GM23338 (cell line): ENCODE results near the gene UBXN11. TPM values are rescaled to one million over a fixed set of nuclear protein-coding genes. Genes with fewer than 3 reads are reported as not detected.

Source experiments
- ATAC-seq: fragments of 200-7000 bp; cut with Tn5 transposase; 3 replicates; pipeline ENCODE4 v1.9.1; 2020
- DNase-seq: peaks from one replicate; pipeline ENCODE4 v3.0.0-alpha.2; 2015; ENCODE audit warnings: low spot score
- H2AFZ ChIP-seq: fragments of 200-600 bp; sonication (generic); 2 replicates; pipeline ENCODE4 v1.8.0; 2016; ENCODE audit warnings: antibody characterized with exemption, mild to moderate bottlenecking, moderate library complexity
- H3F3A ChIP-seq: fragments of 200-600 bp; sonication (generic); replicated peaks from 2 replicates; pipeline ENCODE4 v1.8.0; 2017; ENCODE audit warnings: antibody characterized with exemption, mixed run types, low read depth
- H3K27ac ChIP-seq: fragments of 200-600 bp; sonication (generic); 2 replicates; pipeline ENCODE4 v1.6.1; 2016; ENCODE audit warnings: low read depth
- H3K27me3 ChIP-seq: fragments of 200-600 bp; sonication (generic); 2 replicates; pipeline ENCODE4 v1.8.0; 2016; ENCODE audit warnings: mild to moderate bottlenecking, mixed run types, moderate library complexity; ENCODE audit not compliant: insufficient read depth
- H3K36me3 ChIP-seq: fragments of 200-600 bp; sonication (generic); 2 replicates; pipeline ENCODE4 v1.8.0; 2016; ENCODE audit warnings: mild to moderate bottlenecking; ENCODE audit not compliant: insufficient read depth
- H3K4me1 ChIP-seq: fragments of 200-600 bp; sonication (generic); 2 replicates; pipeline ENCODE4 v1.8.0; 2016; ENCODE audit warnings: mild to moderate bottlenecking, moderate library complexity; ENCODE audit not compliant: insufficient read depth
- H3K4me2 ChIP-seq: fragments of 200-600 bp; sonication (generic); 2 replicates; pipeline ENCODE4 v1.7.1; 2017; ENCODE audit warnings: mixed run types
- H3K4me3 ChIP-seq: fragments of 200-600 bp; sonication (generic); 2 replicates; pipeline ENCODE4 v1.6.1; 2016; ENCODE audit warnings: mixed run types
- H3K79me2 ChIP-seq: fragments of 200-600 bp; sonication (generic); replicated peaks from 2 replicates; pipeline ENCODE4 v1.8.0; 2017; ENCODE audit warnings: mild to moderate bottlenecking; ENCODE audit not compliant: insufficient read depth
- H3K9me2 ChIP-seq: fragments of 200-600 bp; sonication (generic); 2 replicates; pipeline ENCODE4 v1.8.0; 2017; ENCODE audit not compliant: insufficient read depth
- H4K20me1 ChIP-seq: fragments of 200-600 bp; sonication (generic); replicated peaks from 2 replicates; pipeline ENCODE4 v1.8.0; 2017; ENCODE audit warnings: mild to moderate bottlenecking; ENCODE audit not compliant: insufficient read depth
- H3K27ac Mint-ChIP-seq: 2 replicates; pipeline ENCODE4 v1.8.0; 2020; ENCODE audit warnings: inconsistent platforms, mild to moderate bottlenecking, moderate library complexity, mixed read lengths
- H3K27me3 Mint-ChIP-seq: 3 replicates; pipeline ENCODE4 v1.8.0; 2022; ENCODE audit warnings: low read depth, mild to moderate bottlenecking, moderate library complexity, mixed read lengths, inconsistent platforms; ENCODE audit not compliant: insufficient read depth, poor library complexity
- H3K36me3 Mint-ChIP-seq: 3 replicates; pipeline ENCODE4 v1.8.0; 2021; ENCODE audit warnings: low read depth, mild to moderate bottlenecking, inconsistent platforms, moderate library complexity, mixed read lengths
- H3K4me1 Mint-ChIP-seq: 3 replicates; pipeline ENCODE4 v1.8.0; 2020; ENCODE audit warnings: mild to moderate bottlenecking, inconsistent platforms, mixed read lengths
- H3K4me3 Mint-ChIP-seq: 3 replicates; pipeline ENCODE4 v1.8.0; 2021; ENCODE audit warnings: moderate library complexity, mild to moderate bottlenecking, inconsistent platforms, mixed read lengths
- H3K9me3 Mint-ChIP-seq: 3 replicates; pipeline ENCODE4 v1.8.0; 2020; ENCODE audit warnings: moderate library complexity, mild to moderate bottlenecking, inconsistent platforms, mixed read lengths
- EZH2phosphoT487 ChIP-seq: fragments of 200-600 bp; sonication (generic); IDR thresholded peaks from one replicate; pipeline ENCODE4 v1.8.1; 2018; ENCODE audit warnings: antibody characterized with exemption; ENCODE audit not compliant: unreplicated experiment
- POLR2AphosphoS5 ChIP-seq: IDR thresholded peaks from 2 replicates; pipeline ENCODE4 v1.6.1; 2016; ENCODE audit warnings: antibody characterized with exemption, low read depth
- polyA plus RNA-seq: library from polyadenylated mRNA; unstranded; fragments of >200 nt; fragmentation: Nextera tagmentation; extraction: Ambion mirVana; gene quantifications from 2 replicates; pipeline ENCODE4 v1.2.1, GENCODE V29; 2016
- total RNA-seq: library from RNA; depleted of rRNA; stranded (reverse); fragments of >200 nt; shearing (Covaris generic); gene quantifications from 2 replicates; pipeline ENCODE4 v1.2.3, GENCODE V29; 2014
- TF ChIP-seq, protein P1 (sequence below): IDR thresholded peaks from 2 replicates; pipeline ENCODE4 v1.6.1; 2016; ENCODE audit warnings: antibody characterized with exemption
- TF ChIP-seq, protein P2 (sequence below), 2 experiments: fragments of 200-600 bp in 1 of 2; sonication (generic) in 1 of 2; conservative IDR thresholded peaks; 2 replicates each; pipeline versions ENCODE4 v1.5.1 to v1.6.1; 2016 to 2017; ENCODE audit warnings: antibody characterized with exemption in 2 of 2, low read depth in 2 of 2, mild to moderate bottlenecking in 2 of 2, moderate library complexity in 1 of 2
- TF ChIP-seq, protein P3 (sequence below): fragments of 250-450 bp; sonication (Bioruptor Pico); IDR thresholded peaks from 2 replicates; pipeline ENCODE4 v1.5.0; 2020; ENCODE audit warnings: mild to moderate bottlenecking, moderate library complexity

Gene UBXN11
- total and polyA plus RNA-seq, 2 experiments from 2014 or later, result 8.0 to 8.3 TPM

DNA sequence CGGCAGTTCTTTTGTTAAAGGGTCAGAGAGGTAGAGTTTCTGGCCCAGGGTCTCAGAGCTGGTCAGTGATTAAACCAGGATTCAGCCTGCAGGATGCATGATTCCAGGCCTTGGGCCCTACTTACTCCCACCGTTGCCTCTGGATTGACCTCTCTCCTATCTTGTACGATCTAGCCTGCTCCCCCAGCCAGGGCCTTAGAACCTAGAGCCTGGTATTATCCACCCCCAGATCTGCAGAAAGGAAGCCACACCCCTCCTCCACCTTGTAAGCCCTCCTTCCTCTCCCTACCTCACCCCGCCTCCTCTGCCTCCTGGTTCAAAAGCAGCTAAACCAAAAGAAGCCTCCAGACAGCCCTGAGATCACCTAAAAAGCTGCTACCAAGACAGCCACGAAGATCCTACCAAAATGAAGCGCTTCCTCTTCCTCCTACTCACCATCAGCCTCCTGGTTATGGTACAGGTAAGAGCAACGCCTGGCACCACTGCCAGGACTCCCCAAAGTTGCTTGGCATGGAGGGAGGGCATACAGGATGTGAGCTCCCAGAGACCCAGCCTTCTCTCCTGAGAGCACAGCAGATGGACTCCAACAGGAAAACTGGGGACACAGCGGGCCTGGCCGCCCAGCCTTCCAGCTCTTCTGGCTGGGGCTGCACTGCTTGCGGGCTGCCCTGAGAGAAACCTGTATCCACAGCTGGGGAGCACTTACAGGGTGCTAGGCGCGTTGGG is 11.3 kb upstream of the UBXN11 start, which contains the start of gene CD52:
Gene CD52, plus strand, starts transcription at position 347 of the 726 bp plus-strand sequence. Its CDS starts 60 bp downstream, at position 407.
- peaks cover 9% of the 10 kb centered on the region; the same call in 1 of the 2 replicates for H3F3A ChIP-seq

More for the DNA sequence above, 11.3 kb upstream of the UBXN11 start, which contains the start of gene CD52:
- Histone ChIP-seq H4K20me1 (no peaks in the 10 kb centered on the region), H3K36me3 (no peaks in the 10 kb centered on the region), H3K4me1 (peaks cover 29% of the 10 kb centered on the region), H3K9me2 (no peaks in the 10 kb centered on the region), H3K79me2 (no peaks in the 10 kb centered on the region), H3K27me3 (no peaks in the 10 kb centered on the region), H3K27ac (peak within 1 kb of the TSS; percentile 74), H2AFZ (0 out of 2 replicates have a peak within 1 kb of the TSS, but pooled peaks have one; percentile 23), H3K4me2 (peak within 1 kb of the TSS; percentile 68), H3K4me3 (no peak within 1 kb of the TSS)
- TF ChIP-seq, protein P1, sequence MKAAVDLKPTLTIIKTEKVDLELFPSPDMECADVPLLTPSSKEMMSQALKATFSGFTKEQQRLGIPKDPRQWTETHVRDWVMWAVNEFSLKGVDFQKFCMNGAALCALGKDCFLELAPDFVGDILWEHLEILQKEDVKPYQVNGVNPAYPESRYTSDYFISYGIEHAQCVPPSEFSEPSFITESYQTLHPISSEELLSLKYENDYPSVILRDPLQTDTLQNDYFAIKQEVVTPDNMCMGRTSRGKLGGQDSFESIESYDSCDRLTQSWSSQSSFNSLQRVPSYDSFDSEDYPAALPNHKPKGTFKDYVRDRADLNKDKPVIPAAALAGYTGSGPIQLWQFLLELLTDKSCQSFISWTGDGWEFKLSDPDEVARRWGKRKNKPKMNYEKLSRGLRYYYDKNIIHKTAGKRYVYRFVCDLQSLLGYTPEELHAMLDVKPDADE, result no peak
- TF ChIP-seq, protein P2, sequence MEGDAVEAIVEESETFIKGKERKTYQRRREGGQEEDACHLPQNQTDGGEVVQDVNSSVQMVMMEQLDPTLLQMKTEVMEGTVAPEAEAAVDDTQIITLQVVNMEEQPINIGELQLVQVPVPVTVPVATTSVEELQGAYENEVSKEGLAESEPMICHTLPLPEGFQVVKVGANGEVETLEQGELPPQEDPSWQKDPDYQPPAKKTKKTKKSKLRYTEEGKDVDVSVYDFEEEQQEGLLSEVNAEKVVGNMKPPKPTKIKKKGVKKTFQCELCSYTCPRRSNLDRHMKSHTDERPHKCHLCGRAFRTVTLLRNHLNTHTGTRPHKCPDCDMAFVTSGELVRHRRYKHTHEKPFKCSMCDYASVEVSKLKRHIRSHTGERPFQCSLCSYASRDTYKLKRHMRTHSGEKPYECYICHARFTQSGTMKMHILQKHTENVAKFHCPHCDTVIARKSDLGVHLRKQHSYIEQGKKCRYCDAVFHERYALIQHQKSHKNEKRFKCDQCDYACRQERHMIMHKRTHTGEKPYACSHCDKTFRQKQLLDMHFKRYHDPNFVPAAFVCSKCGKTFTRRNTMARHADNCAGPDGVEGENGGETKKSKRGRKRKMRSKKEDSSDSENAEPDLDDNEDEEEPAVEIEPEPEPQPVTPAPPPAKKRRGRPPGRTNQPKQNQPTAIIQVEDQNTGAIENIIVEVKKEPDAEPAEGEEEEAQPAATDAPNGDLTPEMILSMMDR (conservative IDR thresholded peaks at IDR 0.05; ENCODE audit: low read depth in 2 of 2), result no peak
- TF ChIP-seq POLR2AphosphoS5 (no peak), EZH2phosphoT487 (no peak)
- TF ChIP-seq, protein P3, sequence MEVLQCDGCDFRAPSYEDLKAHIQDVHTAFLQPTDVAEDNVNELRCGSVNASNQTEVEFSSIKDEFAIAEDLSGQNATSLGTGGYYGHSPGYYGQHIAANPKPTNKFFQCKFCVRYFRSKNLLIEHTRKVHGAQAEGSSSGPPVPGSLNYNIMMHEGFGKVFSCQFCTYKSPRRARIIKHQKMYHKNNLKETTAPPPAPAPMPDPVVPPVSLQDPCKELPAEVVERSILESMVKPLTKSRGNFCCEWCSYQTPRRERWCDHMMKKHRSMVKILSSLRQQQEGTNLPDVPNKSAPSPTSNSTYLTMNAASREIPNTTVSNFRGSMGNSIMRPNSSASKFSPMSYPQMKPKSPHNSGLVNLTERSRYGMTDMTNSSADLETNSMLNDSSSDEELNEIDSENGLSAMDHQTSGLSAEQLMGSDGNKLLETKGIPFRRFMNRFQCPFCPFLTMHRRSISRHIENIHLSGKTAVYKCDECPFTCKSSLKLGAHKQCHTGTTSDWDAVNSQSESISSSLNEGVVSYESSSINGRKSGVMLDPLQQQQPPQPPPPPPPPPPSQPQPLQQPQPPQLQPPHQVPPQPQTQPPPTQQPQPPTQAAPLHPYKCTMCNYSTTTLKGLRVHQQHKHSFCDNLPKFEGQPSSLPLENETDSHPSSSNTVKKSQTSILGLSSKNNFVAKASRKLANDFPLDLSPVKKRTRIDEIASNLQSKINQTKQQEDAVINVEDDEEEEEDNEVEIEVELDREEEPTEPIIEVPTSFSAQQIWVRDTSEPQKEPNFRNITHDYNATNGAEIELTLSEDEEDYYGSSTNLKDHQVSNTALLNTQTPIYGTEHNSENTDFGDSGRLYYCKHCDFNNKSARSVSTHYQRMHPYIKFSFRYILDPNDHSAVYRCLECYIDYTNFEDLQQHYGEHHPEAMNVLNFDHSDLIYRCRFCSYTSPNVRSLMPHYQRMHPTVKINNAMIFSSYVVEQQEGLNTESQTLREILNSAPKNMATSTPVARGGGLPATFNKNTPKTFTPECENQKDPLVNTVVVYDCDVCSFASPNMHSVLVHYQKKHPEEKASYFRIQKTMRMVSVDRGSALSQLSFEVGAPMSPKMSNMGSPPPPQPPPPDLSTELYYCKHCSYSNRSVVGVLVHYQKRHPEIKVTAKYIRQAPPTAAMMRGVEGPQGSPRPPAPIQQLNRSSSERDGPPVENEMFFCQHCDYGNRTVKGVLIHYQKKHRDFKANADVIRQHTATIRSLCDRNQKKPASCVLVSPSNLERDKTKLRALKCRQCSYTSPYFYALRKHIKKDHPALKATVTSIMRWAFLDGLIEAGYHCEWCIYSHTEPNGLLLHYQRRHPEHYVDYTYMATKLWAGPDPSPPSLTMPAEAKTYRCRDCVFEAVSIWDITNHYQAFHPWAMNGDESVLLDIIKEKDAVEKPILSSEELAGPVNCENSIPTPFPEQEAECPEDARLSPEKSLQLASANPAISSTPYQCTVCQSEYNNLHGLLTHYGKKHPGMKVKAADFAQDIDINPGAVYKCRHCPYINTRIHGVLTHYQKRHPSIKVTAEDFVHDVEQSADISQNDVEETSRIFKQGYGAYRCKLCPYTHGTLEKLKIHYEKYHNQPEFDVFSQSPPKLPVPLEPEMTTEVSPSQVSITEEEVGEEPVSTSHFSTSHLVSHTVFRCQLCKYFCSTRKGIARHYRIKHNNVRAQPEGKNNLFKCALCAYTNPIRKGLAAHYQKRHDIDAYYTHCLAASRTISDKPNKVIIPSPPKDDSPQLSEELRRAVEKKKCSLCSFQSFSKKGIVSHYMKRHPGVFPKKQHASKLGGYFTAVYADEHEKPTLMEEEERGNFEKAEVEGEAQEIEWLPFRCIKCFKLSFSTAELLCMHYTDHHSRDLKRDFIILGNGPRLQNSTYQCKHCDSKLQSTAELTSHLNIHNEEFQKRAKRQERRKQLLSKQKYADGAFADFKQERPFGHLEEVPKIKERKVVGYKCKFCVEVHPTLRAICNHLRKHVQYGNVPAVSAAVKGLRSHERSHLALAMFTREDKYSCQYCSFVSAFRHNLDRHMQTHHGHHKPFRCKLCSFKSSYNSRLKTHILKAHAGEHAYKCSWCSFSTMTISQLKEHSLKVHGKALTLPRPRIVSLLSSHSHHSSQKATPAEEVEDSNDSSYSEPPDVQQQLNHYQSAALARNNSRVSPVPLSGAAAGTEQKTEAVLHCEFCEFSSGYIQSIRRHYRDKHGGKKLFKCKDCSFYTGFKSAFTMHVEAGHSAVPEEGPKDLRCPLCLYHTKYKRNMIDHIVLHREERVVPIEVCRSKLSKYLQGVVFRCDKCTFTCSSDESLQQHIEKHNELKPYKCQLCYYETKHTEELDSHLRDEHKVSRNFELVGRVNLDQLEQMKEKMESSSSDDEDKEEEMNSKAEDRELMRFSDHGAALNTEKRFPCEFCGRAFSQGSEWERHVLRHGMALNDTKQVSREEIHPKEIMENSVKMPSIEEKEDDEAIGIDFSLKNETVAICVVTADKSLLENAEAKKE, result no peak
- Mint-ChIP-seq H3K36me3 (peaks cover 9% of the 10 kb centered on the region), H3K4me1 (peaks cover 32% of the 10 kb centered on the region), H3K9me3 (no peaks in the 10 kb centered on the region; the same call in 2 of the 3 replicates), H3K27ac (peak within 1 kb of the TSS; percentile 24), H3K4me3 (peak within 1 kb of the TSS; percentile 1; the same call in 1 of the 3 replicates), H3K27me3 (peaks cover 11% of the 10 kb centered on the region)
- ATAC-seq, result peak; percentile 77
- DNase-seq, result peak; percentile 71
